Activated CD4-positive, alpha-beta T cell treated with anti-CD3 and anti-CD28 coated beads for 4 hours (primary cell): ENCODE data around the gene RUFY4.

Source experiments
- DNase-seq, 2 donors: peaks; one replicate each; pipeline ENCODE4 v3.0.0-alpha.2; 2020

Gene RUFY4

DNA sequence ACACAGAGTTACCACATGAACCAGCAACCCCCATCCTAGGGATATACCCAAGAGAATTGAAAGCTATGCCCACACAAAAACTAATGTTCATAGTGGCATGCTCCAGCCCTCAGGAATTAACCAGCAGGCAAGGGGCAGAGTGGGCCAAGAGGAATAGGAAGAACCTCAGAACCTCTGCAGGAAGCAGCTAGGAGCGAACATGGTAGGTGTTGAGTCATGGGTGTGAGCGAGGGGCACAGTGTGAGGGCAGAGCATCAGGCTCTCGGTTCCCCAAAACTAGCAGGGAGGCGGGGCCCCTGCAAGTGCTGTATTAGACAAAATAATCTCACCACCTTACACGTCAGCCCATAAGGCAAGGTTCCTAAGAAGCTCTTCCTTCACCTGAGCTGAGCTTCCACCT is 5.6 kb upstream of the RUFY4 start:
- DNase-seq, result no peak

DNA sequence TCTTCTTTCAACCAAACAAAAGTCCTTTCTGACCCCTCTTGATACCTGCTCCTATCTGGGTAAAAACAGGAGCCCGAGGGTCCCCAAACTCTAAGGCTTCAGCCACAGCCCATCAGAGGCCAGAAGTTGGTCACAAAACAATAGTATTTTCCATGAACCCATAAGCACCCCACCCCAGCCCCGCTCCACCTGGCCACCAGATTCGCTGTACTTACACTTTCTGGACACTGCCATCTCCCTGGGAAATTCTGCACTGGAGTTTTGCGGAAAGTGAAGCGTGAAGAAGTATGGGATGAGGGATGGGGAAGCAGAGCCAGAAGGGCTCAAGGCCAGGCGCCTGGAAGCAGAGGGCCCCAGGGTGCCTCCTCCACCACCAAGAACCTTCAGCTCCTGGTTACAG is 5.2 kb upstream of the RUFY4 start:
- DNase-seq, result no peak

DNA sequence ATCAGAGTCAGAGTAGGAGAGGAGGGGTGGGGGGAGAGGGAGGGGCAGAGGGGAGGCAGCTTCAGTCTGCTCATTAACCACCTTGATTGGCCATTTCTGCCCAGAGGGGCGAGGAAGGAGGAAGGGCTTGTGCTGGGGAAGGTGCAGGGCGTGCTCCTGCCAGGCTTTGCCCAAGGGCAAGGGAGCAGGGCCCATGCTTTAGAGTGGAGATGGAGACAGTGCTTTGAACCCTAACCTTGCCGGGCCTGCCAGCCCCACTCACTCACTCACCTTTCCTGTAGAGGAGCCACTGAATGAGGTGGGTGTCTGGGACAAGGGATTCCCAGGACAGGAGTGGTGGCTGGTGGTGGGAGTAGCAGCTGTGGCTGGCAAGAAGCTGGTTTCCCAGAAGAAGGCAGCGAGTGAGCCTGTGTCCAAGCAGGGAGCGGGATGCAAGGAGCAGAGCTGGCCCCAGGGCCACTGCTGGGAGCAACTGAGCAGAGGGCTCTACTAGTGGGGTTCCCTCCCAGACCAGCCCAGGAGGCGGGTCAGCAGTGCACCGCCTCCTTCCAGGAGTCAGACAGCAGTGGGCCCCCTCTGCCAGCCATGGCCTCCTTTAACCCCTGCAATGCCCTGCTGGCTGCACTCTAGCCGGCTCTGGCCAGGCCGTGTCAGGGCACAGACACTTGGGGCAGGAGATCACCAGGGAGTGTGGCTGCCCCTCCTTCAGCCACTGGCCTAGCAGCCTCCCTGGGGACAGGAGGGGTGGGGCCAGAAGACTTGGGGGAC is 3.6 kb upstream of the RUFY4 start:
- DNase-seq, result no peak

DNA sequence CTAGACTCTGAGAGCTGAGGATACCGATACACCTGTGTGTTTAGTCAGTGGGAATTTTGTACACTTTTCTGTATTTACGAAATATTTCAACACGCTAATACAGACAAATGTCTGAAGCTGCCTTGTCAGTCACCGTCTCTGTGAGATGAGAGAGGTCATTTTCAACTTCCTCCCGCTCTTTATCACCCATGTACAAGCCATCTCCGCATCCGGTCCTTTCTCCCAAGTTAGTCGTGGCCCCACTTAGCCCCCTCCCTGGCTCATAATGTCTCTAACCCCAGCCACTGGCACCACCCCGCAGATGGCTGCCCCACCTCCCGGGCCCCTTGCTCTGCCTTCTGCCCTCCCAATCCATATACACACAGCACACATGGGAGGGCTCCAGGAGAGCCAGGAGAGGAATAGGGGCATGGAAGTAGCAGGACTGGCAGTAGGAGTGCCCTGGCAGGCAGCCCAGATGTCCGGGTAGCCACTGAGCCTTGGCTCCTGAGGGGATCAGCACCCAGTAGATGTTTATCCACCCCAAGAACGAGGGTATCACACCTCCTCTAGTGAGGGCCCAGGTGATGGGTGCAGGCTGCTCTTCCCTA is 2.0 kb upstream of the RUFY4 start:
- DNase-seq, result no peak

DNA sequence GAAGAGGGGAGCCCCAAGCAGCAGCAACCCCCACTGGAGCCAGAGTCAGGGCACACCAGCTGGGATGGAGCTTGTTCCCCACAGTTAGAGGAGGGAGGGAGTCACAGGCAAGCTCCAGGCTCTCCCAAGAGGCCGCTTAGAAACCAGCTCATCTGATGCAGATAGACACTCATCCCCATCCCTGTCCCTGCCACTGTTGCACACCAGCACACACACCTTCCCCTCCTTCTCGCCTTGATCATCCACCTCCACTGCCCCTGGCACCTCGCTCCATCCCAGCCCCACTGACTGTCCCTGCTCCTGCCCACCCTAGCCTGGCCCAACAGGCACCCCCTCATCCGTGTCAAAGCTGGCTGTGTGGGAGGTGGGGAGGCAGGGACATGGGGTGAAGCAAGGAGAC is 1.5 kb upstream of the RUFY4 start:
- no peak for DNase-seq

DNA sequence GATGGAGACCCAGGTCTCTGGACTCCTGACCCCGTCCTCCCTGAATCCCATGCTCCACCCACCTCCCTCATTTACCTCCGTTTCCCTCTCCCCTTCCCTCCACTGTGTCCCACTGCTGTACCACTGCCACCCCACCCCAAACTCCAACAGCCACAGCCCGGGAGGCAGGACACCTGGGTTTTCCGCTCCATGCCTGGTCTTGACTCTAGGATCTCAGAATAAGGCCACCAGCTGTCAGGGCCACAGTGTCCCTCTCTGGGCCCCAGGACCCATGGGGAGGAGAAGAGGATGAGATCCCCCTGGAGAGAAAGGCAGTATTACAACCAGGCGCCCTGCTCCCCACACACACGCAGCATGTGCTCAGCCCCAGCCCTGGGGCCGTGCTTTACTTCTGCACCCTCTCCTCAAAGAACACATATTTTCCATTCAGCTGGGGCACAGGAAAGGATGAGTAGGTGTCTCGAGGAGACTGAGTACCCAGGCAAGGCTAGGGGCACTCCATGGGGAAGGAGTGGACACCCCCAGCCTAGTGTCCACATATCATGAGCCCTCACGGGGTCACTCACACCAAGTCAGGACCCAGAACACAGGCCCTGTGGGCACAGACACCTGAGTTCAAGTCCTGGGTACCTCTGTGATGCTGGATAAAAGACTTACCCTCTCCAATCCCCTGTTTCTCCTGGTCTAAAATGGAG is 700 bp downstream of the RUFY4 start:
- no peak for DNase-seq

DNA sequence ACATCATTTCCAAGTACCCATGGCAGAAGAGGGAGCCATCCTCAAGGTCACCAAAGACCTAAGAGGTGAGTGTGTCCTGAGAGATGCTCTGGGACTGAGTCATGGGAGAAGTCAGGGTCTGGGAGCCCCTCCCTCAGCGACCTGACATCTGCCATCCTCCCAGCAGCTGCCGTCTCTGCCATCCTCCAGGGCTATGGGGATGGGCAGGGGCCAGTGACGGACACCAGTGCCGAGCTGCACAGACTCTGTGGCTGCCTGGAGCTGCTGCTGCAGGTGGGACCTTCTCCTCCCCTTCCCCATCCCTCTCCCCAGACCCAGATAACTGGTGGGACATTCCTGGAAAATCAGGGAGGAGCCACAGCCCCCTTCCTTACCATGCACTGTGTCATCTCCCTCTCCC is 1.5 kb downstream of the RUFY4 start:
- DNase-seq, result no peak

DNA sequence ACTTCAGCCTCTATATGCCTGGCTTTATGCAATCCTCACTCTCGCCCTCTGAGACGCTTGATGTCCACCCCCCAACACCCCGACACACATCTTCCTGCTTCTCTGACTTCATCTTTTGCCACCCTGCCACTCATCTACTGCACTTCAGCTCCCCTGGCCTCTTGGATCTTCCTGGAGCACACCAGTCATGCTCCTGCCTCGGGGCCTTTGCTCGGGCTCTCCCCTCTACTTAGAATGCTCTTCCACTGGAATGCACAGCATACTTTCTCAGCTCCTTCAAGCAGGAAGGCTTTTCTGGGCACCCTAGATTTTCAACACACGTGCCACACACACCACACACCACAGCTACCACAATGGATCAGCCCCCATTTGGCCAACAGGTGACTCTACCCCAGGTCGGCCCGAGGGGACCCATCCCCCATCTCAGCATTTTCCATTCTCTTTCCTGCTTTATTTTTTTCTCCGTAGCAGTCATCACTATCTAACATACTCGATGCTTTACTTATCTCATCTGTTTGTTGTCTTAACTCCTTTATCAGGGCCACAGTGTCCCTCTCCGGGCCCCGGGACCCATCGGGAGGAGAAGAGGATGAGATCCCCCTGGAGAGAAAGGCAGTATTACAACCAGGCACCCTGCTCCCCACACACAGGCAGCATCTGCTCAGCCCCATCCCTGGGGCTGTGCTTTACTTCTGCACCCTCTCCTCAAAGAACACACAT is 2.3 kb downstream of the RUFY4 start:
- no peak for DNase-seq

DNA sequence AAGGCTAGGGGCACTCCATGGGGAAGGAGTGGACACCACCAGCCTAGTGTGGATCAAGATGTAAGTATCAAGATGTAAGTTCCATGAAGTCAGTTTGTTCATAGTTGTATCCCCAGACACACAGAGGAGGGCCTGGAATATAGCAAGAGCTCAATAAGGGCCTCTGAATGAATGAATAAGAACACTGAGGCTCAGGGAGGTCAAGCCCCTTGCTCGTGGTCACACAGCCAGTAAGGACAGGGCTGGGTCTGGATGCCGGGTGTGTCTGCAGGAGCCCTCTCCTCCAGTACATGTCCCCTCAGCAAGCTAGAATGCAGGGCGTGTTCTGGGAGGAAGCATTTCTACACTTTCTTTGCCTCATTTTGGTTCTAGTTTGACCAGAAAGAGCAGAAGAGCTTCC is 2.9 kb downstream of the RUFY4 start:
- DNase-seq, result no peak

DNA sequence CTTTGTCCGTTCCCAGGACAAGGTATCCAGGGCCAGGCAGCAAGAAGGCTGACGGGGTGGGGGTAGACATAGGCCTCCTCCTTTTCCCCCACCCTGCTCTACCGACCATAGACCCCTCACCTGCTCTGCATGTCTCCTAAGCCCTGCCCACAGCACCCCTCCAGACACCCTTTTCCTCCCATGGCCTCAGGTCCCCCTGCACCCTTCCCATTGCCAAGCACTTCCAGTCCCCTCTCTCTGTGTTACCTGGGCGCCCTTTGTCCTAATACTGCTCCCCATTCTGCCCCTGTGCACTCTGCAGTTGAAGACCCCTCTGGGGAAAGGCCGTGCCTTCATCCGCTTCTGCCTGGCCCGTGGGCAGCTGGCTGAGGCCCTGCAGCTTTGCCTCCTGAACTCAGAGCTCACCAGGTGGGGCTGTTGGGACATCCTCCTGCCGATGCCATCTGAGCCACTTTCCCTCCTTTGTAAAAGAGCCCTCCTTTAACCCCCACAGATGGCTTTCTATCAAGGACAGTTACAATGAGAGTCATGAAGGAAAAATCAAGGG is 3.5 kb downstream of the RUFY4 start:
- DNase-seq, result no peak

DNA sequence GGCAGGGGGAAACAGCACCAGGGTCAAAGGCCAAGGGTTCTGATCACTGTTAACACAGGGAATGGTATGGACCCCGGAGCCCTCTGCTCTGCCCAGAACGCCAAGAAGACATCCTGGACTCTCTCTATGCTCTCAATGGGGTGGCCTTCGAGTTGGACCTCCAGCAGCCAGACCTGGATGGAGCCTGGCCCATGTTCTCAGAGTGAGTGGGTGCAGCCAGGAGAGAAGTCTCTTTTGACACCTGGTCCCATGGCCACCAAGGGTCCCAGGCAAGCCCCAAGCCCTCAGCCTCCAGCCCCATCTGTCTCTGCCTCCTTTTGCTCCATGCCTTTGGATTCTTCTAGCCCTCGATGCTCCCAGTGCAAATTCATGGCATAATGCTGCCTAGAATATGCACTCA is 4.1 kb downstream of the RUFY4 start:
- DNase-seq, result no peak

DNA sequence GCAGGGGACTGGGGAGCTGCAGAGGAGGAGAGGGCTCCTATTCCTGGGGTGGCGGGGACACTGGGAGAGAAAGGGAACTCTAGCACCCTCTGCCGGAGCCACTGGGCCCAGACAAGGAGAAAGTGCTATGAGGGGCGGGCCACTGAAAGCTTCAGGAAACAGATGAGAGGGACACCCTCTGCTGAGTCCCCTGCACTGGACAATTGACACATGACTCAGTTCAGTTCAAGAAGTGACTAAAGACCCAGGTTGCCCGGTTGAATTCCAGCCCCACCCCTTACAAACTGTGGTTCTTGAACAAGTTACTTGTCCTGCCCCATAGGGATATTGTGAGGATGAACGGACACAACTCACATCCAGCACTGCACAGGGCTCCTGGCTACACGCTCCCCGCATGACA is 5.0 kb downstream of the RUFY4 start:
- no peak for DNase-seq

DNA sequence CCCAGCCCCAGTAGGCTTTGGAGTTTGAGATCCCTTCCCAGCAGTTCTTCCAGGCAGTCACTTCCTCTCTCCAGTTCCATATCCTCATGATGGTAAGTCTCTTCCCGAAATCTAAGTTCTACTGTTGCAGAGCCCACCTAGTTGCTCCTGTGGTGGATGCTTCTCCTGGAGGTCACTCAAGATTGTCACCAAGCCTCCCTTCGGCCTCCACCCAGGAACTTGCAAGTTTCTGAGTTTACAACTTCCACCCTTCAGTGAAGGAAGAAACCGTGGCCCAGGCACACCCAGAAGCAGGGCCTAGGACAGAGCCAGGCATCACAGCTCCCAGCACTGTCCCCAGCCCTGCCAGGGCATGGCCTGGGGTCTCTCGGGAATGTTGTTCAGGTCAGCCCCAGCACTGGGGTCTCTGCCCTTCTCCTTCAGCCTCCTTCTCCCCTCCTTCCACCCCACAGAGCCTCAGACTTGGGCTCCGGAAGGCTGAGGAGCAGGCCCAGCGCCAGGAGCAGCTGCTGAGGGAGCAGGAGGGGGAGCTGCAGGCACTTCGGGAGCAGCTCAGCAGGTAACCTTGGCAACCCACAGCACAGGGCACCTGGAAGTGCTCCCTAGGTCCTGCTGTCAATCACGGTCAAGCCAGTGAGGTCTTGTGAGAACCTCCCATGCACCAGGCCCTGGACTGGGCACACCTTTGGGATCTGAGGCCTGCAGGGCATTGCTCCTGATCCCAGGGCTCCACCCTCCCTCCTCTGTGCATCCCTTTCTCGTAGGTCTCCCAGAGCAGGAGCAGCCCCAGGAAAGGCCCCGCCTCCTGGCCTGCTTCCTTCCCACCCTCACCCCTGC is 7.1 kb downstream of the RUFY4 start:
- DNase-seq, result no peak

DNA sequence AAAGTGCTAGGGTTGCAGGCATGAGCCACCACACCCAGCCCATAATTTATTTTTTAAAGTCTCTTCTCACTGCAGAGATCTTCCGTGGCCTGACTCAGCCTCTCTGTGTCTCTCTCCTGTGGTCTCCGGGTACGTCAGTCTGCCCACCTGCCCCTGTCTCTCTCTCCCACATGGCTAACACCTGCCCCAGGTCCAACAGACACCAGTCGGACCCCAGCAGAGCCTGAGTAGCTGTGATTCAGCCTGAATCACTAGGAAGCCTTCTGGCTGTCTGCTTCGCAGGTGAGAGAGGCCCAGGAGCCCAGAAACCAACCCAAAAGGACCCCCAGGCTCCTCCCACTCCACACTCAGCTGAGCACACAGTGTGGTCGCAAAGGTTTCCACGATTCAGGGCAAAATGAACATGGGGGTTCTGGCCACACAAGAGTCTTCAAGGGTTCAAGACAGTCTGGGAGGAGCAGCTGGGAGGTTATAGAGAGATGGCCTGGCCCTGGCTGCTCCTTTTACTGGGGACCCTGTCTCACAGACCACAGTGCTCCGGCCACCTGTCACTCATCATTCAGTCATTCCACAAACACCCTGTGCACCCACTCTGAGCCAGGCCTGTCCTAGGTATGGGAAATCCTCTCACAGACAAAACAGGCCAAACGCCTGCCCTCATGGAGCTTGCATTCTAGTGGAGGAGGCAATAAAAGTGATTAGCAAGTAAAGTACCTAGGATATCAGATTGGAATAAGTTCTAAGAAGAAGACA is 8.6 kb downstream of the RUFY4 start:
- no peak for DNase-seq

DNA sequence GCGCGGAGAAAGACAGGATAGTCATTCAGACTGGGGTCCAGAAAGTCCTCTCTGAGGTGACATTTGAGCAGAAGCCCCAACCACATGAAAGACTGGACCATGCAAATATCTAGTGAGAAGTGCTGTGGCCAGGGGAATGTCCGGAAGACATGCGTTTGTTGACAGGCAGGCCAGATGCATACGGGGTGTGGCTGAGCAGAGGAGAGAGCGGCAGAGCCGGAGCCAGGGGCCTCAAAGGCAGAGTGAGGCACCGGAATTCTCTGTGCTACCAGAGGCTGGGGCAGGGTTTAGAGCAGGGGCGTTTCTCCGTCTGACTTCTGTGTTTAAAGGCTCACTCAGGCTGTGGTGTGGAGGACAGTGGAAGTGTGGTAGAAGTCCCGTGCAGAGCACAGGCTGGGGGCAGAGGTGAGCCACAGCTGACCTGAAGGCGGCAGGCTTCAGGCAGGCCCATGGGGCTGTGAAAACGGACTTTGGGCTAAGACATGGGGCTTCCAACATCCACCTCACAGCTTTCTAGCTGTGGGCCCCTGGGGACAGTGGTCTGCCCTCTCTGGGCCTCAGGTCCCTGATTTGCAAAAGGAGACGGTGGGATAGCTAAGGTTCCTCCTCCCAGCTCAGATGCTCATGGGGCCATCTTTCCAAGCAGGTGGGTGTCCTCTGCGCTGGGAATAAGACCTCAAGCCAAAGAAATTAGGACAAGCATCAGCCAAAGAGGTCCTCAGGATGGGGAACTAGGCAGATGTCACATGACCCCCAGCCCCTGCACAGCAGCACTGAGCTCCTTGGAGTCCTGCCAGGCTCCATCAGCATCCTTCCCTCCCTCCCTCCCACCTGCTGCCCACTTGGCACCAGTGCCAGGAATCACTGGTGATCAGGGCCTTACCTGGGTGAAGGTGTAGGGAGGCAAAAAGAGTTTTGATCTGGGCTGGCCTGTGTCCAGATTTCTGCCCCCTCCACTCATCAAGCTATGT is 11.2 kb downstream of the RUFY4 start:
- DNase-seq, result no peak

DNA sequence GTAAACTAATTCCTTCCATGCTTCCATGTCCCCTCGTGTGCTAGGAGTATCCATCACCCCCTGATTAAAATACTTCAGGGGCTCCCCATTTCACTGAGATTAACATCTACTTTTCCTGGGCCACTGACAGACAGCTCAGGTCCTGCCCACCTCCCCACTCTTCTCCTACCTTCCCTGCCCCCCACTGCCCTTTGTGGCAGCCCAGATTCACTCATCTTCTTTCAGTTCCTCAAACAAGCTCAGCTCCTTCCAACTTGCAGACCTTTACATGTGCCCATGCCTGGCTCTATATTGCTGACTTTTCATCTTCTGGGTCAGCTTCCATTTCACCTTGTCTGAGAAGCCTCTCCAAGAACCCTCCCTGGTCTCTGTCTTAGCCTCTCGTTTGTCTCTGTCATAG is 12.0 kb downstream of the RUFY4 start:
- DNase-seq, result no peak

DNA sequence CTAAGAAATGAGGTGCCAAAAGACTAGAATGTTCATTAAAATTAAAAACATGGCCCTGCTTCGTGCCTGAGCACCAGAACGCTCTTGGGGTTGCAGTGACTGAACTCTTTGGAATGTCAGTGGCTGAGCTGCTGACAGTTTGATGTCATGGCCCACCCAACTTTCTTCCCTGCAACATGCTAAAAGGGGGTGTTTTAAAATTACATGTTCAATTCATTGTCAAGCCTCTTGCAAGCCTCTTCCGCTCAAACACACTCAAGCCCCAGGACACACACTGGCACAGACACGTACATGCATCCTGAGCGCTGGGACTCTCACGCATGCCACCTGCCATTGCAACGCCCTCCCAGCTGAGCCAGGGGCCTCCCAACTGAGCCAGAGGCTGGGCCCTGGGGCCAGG is 12.6 kb downstream of the RUFY4 start:
- DNase-seq, result no peak

DNA sequence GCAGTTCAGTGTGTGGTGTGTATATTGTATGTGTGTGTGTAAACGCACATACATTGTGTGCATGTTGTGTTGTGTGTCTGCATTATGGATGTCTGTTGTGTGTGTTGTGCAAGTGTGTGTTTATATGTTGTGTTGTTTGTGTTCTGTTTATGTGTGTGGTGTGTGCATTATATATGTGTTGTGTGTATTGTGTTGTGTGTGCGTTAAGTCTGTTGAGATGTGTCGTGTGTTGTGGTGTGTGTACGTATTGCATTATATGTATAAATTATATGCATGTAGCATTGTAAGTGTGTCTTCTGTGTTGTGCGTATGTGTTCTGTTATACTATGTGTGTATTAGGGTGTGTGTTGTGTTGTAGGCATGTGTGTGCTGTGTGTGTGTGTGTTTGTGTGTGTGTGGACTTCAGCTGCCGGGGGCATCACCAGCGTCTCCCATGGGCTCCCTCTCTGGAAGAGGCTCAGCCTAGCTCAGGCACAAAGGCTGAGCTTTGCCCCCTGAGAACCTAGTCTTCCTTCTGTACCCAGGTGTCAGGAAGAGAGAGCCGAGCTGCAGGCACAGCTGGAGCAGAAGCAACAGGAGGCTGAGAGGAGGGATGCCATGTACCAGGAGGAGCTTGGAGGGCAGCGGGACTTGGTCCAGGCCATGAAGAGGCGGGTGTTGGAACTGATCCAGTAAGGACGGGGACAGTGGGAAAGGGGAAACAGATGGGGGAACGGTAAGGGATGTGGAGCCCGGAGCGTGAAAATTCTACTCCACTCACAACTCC is 13.7 kb downstream of the RUFY4 start:
- no peak for DNase-seq

DNA sequence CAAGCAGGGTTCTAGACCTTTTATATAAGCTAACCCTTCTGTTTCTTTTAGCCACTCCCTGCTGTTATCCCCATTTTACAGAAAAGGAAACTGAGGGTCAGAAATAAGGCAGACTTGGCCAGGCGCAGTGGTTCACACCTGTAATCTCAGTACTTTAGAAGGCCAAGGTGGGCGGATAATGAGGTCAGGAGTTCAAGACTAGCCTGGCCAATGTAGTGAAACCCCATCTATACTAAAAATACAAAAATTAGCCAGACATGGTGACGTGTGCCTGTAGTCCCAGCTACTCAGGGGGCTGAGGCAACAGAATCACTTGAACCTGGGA is 14.3 kb downstream of the RUFY4 start:
- DNase-seq, result no peak

DNA sequence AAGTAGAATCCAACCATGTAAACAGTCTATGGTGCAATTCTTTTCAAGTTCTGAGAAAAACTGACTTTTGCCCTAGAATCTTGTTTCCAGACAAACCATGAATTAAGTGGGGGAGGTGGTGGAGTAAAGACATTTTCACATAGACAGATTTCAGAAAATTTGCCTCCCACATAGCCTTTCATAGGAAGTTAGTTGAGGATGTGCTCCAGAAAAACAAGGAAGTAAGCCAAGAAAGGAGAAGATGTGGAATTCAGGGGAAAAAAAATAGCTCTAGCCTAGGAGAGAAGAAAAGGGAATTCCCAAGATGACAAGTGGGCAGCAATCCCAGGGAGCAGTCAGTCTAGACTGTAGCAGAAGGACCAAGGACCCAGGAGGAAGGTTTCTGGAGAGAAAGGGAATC is 17.4 kb downstream of the RUFY4 start:
- no peak for DNase-seq
